GM19395 (cell line): ENCODE results near the gene MRPL28.
"Not testable (repeated sequence)": the region's sequence is repeated elsewhere in the genome, so short reads cannot be mapped to it uniquely, and the experiment has no call there.

Experiments used
- ATAC-seq: cut with Tn5 transposase; IDR thresholded peaks from one replicate; pipeline ENCODE4 v1.9.1; 2021; ENCODE audit warnings: mild to moderate bottlenecking, moderate library complexity; ENCODE audit not compliant: unreplicated experiment

MRPL28 gene

DNA sequence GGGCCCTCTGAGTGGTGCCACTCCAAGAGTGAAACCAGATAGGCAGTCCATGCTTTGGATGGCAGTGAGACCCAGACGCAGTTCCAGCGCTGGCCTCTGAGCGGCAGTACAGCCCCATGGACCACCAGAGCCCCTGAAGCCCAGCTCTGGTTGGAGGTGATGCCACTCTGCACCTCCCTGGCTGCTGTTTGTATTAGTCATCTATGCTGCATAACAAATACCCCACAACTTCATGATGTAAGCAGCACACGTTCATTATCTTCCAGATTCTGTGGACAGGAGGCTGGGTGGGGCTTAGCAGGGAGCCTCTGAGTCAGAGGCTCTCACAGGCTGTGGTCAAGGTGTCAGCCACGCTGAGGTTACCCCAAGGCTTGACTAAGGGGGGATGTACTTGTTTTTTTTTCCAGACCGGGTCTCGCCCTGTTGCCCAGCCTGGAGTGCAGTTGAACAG lies 21.6 kb upstream of the MRPL28 start:
- no peak for ATAC-seq

DNA sequence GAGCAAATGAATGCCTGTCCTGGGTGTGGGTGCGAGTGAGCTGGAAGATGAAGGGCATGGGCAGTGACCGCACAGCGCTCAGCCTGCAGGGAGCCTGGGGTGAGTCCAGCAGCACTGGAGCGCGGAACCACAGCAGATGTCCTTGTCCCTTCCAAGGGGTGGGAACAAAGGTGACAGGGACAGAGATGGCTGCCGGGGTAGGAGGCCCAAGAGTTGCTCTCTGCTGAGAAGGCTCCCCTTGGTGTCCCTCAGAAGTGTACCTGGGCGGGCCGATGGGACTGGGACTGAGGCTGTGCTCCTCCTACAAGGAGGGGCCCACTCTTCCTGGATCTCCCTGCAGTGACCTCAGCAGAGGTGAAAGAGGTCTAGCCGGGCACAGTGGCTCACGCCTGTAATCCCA lies 19.0 kb upstream of the MRPL28 start:
- ATAC-seq = no peak

- ATAC-seq = not testable (repeated sequence)
Measured at GRCh38 chr16:387761-388666, 17.7 kb upstream of the MRPL28 start.

DNA sequence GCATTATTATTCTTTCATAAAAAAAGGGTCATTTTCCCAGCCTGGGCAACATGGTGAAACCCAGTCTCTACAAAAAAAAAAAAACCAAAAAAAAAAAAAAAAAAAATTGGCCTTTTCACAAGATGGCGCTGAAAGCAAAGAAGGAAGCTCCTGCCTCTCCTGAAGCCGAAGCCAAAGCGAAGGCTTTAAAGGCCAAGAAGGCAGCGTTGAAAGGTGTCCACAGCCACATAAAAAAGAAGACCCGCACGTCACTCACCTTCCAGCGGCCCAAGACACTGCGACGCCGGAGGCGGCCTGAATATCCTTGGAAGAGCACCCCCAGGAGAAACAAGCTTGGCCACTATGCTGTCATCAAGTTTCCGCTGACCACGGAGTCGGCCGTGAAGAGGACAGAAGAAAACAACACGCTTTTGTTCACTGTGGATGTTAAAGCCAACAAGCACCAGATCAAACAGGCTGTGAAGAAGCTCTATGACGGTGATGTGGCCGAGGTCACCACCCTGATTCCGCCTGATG lies 16.4 kb upstream of the MRPL28 start:
- ATAC-seq = no peak

GRCh38 chr16:383326-384051 lies 13.2 kb upstream of the MRPL28 start:
- no peak for ATAC-seq

- no peak for ATAC-seq
Measured at GRCh38 chr16:381789-382717, 11.7 kb upstream of the MRPL28 start, which contains the start of gene PGAP6. Gene PGAP6, minus strand, starts transcription at chr16:381978. Its CDS starts 157 bp downstream, at chr16:381821.

GRCh38 chr16:381012-381788 lies 10.9 kb upstream of the MRPL28 start:
- ATAC-seq = no peak

DNA sequence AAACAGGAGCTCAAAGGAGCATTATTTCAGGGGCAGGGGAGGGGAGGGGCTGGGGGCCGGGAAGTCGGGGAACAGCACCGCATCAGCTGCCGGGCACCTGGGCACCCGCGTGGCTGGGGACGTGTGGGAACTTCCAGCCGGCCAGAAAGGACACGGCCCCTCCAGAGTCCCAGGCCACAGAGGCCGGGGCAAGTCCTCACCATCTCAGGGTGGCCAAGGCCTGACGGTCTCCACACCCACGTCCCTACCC lies 10.3 kb upstream of the MRPL28 start:
- ATAC-seq = no peak

DNA sequence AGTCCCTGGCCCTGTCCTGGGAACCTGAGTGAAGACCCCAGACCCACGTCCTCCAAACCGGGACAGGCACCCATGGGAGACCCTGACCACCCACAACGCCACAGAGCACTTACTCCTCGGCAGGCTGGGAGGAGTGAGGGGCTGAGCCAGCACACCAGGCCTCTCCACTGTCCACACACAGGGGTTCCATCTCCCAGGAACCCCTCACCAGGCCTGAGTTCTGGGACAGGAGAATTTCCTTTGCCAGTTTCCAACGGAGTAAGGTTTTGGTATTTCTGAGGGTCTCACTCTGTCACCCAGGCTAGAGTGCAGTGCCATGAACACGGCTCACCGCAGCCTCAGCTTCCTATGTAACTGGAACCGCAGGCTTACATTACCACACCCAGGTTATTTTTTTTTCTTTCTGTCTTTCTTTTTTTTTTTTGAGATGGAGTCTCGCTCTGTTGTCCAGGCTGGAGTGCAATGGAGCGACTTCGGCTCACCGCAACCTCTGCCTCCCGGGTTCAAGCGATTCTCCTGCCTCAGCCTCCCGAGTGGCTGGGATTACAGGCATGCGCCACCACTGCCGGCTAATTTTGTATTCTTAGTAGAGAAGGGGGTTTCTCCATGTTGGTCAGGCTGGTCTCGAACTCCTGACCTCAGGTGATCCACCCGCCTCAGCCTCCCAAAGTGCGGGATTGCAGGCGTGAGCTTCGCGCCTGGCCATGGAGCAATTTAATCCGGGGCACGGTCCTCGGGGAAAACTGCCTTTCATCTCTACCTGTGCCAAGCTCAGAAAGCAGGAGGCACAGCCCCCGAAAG lies 9.8 kb upstream of the MRPL28 start:
- no peak for ATAC-seq

GRCh38 chr16:379183-379960 lies 9.0 kb upstream of the MRPL28 start:
- no peak for ATAC-seq

GRCh38 chr16:378821-379182 lies 8.5 kb upstream of the MRPL28 start:
- no peak for ATAC-seq

GRCh38 chr16:378113-378820 lies 7.9 kb upstream of the MRPL28 start:
- ATAC-seq = not testable (repeated sequence)

- ATAC-seq = no peak
Measured at GRCh38 chr16:377419-377951, 7.1 kb upstream of the MRPL28 start.

- no peak for ATAC-seq
Measured at GRCh38 chr16:376817-377418, 6.6 kb upstream of the MRPL28 start.

DNA sequence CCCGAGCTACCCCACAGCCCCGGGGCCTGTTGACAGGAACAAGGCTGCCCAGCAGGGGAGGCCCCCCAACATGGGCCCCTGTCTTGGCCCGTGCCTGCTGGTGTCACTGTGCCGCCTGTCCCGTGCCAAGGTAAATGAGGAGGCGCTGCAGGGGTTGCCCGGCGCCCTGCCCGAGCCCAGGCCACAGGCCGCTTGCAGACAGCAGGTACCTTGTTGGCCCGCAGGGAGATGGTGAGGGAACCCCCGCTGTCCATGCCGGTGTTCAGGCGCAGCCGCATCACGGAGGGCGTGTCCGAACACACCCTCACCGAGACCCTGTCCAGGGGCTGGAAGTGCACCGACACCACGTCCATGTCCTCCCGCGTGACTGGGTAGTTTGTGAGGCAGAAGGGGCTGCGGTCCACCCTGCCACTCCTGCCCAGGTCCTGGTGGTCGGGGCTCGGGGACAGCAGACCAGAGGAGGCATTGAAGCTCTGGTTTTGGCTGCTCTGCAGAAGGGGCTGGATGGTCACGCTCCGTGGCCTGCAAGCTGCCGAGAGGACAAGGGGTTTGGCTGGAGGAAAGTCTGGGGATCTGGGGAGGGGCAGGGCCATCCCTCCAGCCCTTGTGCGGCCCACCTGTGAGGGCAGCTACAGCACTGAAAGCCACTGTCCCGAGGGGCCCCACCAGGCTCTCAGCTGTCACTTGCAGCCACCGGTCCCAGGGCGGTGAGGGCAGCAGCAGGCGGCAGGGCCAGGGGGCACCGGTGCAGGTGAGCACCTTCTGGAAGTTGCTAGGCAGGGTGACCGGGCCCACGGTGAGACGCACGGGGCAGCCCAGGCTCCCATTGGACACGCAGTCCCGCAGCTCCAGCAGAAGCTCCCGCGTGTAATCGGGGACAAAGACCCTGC lies 5.8 kb upstream of the MRPL28 start:
- ATAC-seq = no peak

DNA sequence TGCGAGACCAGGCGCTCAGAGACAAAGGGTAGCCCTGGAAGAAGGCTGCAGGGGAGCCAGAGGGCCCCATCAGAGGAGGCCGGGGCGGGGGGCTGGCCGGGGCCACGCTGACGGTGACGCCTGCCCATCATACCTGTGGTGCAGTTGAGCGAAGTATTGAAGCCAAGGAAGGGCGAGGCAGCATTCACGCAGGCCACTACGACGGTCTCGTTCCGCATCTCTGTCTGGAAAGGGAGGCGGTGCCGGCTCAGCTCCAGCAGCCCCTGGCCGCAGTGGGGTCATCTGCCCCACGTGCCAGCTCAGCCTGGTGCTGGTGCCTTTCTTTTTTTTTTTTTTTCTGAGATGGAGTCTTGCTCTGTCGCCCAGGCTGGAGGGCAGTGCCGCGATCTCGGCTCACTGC lies 4.9 kb upstream of the MRPL28 start:
- no peak for ATAC-seq

DNA sequence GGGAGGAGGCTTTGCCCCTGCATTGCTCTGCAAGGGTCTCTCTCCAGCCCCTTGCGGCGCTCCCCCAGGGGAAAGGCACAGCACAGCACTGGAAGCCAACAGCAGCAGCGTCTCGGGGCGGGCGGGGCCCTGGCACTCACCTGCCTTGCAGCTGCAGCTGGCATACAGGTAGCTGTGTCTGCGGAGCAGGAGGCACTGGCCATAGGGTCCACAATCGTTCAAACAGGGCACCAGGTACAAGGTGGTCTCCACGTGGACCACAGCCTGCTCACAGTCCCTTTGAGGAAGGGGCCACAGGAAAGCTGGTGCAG lies 4.2 kb upstream of the MRPL28 start:
- no peak for ATAC-seq
